ENCODE results near the gene TIAL1.
A peak's percentile ranks its signal among the peaks of the same experiment; 100 is the strongest.
"Not testable (repeated sequence)": the region's sequence is repeated elsewhere in the genome, so short reads cannot be mapped to it uniquely, and the experiment has no call there.

The TIAL1 gene, protein sequence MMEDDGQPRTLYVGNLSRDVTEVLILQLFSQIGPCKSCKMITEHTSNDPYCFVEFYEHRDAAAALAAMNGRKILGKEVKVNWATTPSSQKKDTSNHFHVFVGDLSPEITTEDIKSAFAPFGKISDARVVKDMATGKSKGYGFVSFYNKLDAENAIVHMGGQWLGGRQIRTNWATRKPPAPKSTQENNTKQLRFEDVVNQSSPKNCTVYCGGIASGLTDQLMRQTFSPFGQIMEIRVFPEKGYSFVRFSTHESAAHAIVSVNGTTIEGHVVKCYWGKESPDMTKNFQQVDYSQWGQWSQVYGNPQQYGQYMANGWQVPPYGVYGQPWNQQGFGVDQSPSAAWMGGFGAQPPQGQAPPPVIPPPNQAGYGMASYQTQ

DNA sequence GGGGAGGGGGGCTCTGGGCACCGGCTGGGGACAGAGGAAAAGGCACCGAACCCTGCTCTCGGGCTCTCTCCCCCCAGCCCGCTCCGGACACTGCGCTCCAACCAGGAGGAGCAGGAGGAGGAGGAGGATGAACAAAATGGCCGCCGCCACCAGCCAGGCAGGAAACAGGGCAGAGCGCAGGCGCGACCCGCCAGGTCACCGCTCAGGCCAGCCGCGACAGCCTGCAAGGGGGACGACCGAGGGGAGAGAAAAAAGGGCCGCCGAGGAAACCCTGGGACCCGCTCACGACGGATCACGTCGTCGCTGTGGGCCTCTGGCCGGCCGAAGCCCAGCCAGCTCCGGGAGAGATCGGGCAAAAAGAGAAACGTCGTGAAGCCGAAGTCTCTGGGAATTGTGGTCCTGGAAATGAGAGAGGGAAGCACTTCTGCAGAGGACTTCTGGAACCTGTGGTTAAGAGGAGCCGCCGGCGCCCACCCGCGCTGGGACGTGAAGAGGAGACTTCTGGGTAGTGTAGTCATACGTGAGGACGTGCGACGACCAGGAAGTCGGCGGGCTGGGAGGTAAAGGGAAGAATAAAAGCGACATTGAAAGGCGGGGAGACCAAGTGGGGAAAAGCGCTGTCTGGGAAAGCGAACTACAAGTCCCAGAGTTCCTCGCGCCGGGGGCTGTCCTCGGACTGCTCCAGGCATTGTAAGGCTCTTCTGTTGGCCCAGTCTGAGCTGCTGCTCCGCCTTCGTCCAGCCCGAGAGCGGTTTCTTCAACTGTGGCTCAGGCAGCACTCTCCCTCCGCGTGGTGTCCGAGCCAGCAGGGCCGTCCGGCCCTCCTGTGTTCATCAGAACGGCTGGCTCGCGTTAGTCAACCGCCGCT lies at the start of gene TIAL1:
TIAL1 (minus strand) TSS at position 428 of the 868 bp plus-strand sequence. CDS start 499 bp downstream, outside the sequence.
- DNase-seq: peak; percentile 98

DNA sequence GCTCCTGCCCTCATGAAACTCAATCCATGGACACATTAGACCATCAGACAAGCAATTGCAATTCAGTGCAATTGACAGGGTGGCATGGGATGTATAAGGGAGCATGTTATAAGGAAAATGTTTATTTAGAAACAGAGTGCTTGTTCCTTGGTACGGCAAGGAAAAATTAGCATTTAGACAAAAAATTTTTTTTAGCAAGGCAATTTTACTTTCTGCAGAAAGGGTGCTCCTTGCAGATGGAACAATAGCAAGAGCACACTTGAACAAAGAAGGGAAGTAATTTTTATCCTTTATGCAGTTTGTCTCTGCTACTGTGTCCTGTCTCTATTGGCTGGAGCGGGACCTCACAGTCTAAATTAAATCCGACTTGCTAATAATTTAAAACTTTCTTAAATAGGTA lies 48.2 kb upstream of the TIAL1 start:
- DNase-seq: no peak

DNA sequence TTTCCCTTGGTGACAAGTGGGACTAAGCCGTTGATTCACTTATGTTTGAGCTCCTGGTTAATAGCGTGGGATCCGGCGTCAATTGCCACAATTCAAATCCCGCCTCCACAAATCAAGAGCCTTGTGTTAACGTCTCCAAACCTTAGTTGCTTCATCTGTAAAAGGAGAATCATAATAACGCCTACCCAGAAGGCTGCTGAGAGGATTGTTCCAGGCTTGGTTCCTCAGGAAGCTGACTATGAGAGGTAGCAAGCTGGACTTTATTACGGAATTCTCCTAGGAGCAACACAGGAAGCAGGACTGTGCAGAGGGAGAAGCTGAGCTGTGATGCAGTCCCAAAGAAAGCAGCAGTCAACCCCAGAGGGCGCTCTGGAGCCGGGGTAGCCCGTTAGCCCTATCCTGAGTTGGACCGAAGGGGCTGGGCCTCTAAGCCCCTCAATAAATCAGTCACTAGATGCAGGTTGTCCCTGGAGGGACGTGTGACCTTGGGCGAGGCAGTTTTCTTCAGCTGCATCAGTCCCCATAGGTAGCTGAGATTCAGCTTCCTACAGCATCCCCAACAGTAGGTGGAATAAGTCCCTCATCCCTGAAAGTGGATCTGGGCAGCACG lies 47.5 kb upstream of the TIAL1 start:
- DNase-seq: peak; percentile 35

DNA sequence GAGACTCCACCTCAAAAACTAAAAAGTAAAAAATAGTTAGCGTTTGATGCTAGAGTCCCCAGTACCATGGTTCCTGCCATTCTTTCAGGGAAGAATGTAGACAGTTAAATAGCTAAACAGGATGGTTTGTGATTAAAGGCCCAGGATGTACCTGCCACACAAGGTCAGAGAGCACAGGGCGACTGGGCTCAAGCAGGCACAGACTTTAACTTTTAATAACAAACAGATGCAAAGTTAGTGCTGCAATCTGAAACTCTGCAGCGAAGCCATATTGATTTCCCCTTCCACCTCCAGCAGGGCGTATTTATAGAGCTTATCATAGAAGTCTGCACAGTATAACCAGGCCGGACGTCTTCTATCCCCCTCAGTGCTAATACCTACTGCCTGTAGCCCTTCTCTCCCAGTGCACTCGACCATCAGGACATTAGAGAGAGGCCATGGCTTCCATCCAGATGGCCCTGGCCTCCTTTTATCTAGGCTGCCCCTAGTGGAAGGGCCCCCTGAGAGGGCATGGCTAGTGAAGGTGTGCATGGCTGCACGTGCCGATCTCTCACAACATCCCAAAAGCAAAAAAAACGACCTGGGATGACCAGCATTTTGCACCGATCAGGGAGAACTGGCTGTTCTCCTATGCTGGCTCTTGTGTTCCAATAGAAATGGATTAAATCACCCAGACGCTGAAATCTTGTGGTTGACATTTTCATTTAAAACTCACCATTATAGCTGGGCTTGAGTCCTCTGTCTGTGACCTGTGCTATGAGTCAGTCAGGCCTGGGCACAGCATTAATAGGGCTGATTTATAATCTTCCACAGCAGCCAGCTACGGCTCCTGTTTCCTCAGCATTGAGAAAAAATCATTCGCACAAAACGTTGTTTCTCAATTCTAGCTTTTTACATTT lies 46.8 kb upstream of the TIAL1 start:
- DNase-seq: no peak

DNA sequence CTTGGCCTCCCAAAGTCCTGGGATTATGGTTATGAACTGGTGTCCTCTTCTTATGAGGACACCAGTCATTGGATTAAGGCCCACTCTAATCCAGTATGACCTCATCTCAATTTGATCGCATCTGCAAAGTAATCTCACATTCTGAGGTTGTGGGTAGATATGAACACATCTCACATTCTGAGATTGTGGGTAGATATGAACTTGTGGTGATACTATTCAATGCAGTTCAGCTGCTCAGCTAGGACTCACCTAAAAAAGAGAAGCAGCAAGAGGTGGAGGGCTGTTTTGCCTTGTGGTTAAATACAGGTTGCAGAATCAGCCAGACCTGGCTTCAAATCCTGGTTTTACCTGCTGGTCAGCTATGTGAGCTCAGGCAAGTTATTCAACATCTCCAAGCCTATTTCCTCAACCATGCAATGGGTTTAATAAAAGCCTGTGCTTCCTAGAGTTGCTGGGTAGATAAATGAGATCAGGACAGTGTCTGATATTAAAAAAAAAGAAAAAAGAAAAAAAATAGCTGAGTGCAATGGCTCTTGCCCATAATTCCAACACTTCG lies 45.9 kb upstream of the TIAL1 start:
- DNase-seq: no peak

DNA sequence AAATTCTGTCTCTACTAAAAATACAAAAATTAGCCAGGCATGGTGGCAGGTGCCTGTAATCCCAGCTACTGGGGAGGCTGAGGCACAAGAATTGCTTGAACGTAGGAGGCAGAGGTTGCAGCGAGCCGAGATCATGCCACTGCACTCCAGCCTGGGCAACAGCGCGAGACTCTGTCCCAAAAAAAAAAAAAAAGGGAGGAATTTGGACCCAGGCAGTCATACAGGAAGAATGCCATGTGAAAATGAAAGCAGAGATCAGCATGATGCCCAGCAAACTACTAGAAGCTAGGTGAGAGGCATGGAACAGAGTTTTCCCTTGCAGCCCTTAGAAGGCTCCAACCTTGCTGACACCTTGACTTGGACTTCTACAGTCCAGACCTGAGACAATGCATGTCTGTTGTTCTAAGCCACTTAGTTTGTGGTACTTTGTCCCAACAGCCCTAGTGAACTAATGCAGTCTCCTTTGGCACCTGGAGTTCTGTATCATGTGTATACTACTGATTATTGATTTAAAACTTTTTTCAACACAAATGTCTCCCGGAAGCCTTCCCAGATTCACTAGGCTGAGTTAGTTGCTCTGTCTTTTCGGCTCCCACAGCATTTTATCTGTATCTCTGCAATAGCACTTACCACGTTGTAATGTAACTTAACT lies 44.2 kb upstream of the TIAL1 start:
- DNase-seq: no peak

DNA sequence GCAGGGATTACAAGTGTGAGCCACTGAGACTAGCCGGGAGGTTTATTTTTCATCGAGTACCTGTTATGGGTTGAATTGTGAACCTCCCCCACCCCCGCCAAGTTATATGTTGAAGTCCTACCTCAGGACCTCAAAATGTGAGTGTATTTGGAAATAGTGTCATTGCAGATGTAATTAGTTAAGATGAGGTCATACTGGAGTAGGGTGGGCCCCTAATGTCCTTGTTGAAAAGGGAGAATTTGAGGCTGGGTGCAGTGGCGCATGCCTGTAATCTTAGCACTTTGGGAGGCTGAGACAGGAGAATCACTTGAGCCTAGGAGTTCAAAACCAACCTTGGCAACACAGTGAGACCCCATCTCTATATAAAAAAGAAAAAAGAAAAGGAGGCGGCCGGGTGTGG lies 43.6 kb upstream of the TIAL1 start:
- DNase-seq: no peak

DNA sequence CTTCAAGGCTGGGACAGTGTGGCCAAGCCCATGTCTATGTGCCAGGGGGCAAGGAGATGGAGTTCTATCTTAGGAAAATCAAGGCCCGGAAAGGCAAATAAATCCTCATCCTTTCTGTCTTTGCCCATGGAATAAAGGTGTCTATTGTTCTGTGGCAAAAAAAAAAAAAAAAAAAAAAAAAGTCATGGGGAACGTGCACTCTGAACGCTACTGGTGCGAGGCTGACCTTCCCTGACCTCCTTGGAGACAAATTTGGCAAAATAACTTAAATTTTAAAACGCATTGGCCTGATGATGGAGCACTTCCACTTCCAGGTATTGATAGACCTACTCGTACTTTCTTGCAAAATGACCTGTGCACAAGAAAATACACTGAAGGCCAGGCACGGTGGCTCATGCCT lies 42.2 kb upstream of the TIAL1 start:
- DNase-seq: no peak

DNA sequence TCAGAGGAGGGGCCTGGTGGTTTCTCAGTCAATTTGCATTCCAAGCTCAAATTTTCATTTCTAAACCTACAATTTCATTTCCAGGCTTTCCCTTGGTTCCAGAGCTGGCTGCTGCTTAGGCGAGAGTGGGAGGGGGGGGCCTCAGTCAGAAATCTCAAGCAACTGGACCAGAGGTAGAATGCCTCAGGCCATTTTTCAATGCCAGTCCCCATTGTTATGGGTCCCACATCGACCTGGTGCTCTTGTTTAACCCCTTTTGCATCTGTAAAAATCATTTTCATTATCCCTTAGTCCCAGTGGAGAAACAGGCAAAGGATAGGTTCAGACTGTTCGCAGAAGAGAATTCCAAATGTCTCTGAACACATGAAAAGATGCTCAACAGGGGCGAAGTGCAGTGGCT lies 40.9 kb upstream of the TIAL1 start:
- no peak for DNase-seq

DNA sequence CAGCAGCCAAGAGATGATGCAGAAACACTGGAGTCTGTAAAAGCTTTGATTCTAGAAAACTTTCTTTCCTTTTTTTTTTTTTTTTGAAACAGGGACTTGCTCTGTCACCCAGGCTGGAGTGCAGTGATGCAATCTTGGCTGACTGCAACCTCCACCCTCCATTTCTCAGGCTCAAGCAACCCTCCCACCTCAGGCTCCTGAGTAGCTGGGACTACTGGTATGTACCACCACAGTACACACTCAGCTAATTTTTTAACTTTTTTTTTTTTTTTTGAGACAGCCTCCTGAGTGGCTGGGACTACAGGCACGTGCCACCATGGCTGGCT lies 37.4 kb upstream of the TIAL1 start:
- no peak for DNase-seq

DNA sequence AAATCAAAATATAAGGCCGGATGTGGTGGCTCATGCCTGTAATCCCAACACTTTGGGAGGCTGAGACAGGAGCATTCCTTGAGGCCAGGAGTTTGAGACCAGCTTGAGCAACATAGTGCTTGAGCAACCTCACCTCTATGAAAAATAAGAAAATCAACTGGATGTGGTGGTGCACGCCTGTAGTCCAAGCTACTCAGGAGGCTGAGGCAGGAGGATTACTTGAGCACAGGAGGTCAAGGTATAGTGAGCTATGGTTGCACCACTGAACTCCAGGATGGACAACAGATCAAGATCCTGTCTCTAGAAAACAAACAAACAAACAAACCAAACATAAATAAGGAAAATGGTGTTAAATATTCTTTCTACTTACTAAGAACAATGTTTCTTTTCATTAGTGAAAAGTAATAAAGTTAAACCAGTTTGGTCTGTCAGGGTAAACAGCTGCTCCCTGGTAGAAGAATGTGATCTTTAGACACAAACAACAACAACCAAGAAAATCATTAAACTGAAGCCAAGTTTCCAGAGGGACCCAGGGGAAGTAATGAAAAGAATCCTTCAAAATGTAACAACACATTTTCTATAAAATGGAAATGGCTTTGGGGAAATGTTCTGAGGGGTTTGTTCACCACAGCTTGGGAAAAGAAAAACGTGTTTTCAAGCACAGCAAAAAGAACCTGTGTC lies 36.9 kb upstream of the TIAL1 start:
- no peak for DNase-seq

DNA sequence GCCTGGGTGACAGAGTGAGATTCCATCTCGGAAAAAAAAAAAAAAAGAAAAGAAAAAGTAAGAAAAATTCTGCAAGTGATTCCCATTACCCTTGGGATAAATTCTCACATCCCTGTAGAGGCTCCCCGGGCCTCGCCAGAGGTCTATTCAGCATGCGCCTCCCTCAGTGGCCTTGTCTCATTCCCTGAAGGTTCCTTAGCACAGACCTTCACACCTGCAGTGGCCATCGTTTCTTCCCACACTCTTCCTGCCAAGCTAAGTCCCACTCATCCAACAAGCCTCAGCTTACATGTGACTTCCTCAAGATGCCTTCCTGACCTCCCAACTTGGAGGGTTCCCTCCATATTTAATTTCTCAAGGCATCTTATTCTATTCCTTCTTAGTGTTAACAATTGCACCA lies 33.5 kb upstream of the TIAL1 start:
- DNase-seq: no peak

DNA sequence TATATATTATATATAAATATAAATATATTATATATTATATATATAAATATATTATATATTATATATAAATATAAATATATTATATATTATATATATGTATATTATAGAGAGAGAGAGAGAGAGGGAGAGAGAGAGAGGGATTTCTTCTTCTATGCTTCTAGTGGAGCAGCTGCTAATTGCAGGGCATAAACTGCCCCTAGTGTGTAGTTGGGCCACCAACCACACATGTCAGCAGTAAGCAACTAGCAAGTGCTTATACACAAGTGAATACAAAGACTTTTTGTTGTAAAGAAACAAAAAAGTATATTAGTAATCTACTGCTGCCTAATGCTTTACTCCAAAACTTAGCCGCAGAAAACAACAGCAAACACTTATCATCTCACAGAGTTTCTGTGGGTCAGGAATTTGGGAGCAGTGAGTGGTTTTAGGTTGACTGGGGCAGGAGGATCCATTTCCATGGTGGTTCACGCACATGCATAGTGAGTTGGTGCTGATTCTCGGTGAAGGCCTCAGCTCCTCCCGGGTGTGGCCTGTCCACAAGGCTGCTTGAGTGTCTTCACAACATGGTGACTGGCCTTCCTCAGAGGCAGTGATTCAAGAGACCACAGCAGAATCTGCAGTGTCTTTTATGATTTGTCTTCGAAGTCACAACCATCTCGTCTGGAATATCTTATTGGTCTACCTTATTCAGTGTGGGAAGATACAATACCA lies 29.0 kb upstream of the TIAL1 start:
- DNase-seq: no peak

DNA sequence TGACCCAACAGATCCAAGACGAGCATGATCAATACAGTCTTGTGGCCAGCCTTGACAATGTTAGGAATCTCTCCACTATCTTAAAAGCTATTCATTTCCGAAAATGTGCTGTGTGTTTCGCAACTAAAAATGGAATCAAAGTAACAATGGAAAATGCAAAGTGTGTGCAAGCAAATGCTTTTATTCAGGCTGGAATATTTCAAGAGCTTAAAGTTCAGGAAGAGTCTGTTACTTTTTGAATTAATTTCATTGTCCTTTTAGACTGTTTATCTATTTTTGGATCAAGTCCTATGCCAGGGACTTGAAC lies 24.3 kb upstream of the TIAL1 start:
- DNase-seq: no peak

DNA sequence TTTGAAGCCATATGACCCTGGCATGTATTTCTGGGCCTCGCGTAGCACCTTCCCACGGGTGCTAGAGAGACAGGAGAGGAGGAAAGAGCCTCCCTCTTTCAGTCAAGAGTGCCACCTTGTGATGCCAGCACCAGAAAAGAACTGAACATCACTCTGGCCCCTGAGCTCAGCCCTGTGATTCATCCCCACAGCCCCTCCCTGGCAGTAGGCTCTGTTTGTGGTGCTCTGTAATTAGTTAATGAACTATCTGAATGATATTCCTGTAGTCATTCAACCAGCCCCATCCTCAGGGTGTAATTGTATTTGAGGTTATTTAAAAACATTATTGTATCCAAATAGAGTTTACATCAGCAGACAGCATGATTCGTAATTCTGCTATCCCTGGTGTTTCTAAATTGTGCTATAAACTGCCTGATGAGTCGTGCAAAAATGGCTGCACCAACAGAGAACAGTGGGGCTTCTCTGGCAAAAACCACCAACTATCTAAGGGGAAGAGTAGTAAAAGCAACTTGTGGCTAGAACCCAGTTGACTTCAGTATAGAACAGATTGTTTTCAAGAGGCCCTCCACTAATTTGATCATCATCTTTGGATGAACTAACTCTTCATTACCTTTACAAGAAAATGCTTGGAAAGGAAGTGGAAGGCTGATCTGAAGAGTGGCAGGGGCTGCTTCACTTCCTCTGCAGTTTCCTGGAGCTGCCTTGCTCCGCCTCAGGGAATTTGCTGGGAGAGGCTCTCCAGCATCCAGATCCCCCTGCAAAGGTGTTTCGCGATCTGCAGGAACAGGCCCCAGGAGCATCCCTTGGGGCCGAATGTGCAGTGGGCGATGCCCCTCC lies 23.7 kb upstream of the TIAL1 start:
- DNase-seq: no peak

DNA sequence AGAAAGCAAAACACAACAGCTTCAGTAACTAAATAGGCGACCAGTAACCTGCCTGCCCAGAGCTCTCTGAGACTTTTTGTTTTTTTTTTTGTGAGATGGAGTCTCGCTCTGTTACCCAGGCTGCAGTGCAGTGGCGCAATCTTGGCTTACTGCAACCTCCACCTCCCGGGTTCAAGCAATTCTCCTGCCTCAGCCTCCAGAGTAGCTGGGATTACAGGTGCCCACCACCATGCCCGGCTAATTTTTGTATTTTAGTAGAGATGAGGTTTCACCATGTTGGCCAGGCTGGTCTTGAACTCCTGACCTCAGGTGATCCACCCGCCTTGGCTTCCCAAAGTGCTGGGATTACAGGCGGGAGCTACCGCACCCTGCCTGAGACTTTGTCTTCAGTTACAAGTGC lies 23.0 kb upstream of the TIAL1 start:
- DNase-seq: not testable (repeated sequence)

DNA sequence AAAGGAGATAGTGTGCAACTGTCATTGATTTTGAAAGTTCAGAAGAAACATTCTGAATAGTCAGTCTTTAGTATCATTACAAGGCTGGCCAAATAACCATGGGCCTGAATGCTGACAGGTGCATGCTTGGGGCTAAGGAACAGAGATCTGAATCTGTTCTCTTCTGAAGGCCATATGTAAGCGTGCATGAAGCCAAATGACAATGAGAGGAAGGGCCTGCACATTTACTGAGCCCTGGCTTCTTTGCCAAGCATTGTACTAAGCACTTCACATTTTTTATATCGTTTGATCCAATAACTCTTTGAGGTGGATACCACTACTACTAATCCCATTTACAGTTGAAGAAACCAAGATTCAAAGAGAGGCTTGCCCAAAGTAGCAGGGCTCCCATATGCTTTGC lies 22.5 kb upstream of the TIAL1 start:
- no peak for DNase-seq

DNA sequence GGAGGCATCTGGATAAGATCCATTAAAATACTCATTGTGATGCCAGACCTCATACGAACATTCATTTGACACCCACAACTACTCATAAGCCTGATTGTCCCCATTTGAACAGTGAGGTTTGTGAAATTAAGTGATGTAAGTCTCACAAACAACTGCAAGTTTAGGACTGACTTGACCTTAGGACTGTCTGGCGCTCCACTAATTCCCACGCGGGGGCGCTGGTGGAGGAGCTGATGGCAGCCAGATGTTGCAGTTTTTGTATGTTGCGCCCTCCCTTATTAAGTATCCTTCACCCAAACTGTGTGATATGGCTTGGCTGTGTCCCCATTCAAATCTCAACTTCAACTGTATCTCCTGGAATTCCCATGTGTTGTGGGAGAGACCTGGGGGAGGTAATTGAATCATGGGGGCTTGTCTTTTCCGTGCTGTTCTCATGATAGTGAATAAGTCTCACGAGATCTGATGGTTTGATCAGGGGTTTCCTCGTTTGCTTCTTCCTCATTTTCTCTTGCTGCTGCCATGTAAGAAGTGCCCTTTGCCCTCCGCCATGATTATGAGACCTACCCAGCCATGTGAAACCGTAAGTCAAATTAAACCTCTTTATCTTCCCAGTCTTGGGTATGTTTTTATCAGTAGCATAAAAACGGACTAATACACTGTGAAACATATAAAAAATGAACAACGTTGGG lies 20.3 kb upstream of the TIAL1 start:
- DNase-seq: no peak

DNA sequence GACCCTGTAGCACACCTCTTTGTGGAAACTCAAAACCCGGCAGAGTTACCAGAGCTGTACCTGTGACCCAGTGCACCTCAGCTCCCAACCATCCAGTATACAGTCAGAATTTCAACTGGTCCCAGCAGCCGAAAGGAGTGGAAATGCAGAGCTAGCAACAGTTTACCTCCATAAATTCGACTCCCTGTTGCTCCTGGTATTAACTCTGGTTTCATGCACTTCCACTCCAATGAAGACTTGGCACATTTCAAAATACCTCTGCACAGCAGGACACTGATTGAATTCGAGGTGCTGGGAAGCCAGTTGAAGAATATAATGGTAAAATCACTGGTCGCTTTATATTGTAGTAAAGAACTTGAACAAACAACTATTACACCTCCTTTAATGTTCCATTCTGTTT lies 17.9 kb upstream of the TIAL1 start:
- DNase-seq: no peak
